SK-N-SH (cell line): ENCODE data around the gene IQCE.

ENCODE experiments used
- EP300 ChIP-seq, 2 experiments: IDR thresholded peaks; 2 replicates each; pipeline versions ENCODE4 v1.4.0 to v1.6.1; 2012; ENCODE audit warnings: borderline replicate concordance in 1 of 2, low read depth in 1 of 2, low read length in 1 of 2
- EZH2phosphoT487 ChIP-seq: fragments of 200-600 bp; sonication (generic); IDR thresholded peaks from 2 replicates; pipeline ENCODE4 v1.6.1; 2017; ENCODE audit warnings: low read depth, mixed run types, mild to moderate bottlenecking, antibody characterized with exemption, moderate library complexity, borderline replicate concordance
- GATA2 ChIP-seq: sonication (generic); formaldehyde crosslinking; IDR thresholded peaks from 2 replicates; pipeline ENCODE4 v1.5.0; 2020; ENCODE audit warnings: mild to moderate bottlenecking, missing genetic modification reagents
- NRF1 ChIP-seq: IDR thresholded peaks from 2 replicates; pipeline ENCODE4 v1.6.1; 2012; ENCODE audit warnings: low read depth, mild to moderate bottlenecking, low read length
- RAD21 ChIP-seq: IDR thresholded peaks from 2 replicates; pipeline ENCODE4 v1.6.1; 2012; ENCODE audit warnings: mild to moderate bottlenecking, low read length
- RFX5 ChIP-seq: IDR thresholded peaks from 2 replicates; pipeline ENCODE4 v1.6.1; 2012; ENCODE audit warnings: mild to moderate bottlenecking, improper control_type of control experiment, low read length
- SMC3 ChIP-seq: IDR thresholded peaks from 2 replicates; pipeline ENCODE4 v1.6.1; 2012; ENCODE audit warnings: low read depth, low read length, improper control_type of control experiment
- TAF1 ChIP-seq: IDR thresholded peaks from 2 replicates; pipeline ENCODE4 v1.6.1; 2012; ENCODE audit warnings: low read depth, mild to moderate bottlenecking, low read length, moderate library complexity, borderline replicate concordance
- TF ChIP-seq, protein P1 (sequence below): fragments of 200-600 bp; sonication (generic); IDR thresholded peaks from 2 replicates; pipeline ENCODE4 v1.6.1; 2017; ENCODE audit warnings: antibody characterized with exemption, mild to moderate bottlenecking, moderate library complexity

DNA sequence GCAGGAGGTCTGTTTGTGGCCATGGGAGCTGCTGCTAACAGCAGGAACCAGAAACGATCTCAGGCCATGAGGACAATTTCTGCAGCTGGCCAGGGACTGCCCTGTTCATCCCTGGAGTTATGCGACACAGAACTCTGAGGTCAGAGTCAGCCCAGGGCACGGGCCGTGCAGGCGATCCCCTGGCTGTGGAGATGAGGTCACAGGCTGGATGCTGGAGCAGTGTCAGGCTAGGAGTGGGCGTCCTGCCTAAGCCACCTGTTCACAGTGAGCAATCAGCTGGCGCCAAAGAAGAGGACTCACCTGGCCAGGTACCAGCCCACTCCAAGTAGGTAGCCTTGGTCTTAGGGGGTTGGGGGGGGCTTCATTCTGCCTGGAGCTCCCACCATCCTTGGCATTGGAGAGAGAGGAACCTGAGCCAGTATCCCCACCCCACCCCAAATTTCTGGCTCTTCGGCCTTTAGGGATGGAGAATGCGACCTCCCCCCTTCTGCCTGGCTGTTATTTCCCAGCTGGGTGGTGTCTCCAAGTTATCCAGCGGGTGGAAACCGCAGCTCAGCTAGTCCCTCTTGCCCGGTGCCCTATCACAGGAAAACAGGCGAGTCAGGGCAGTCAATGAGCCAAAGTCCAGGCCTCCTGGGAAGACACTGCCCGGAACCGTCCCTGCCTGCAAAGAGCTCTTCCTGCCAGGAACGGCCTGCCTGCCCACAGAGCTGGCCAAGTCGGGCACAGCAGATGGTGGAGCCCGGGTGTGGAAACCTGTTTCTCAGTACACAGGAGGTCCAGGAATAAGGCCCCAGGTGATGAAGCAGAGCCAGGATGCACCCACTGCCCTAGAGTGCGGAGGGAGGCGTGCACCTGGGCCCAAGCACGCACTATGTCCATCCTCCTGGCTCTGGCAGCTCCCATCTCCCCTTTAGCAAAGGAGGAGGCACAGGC is 71.2 kb downstream of the IQCE start:
- TF ChIP-seq, protein P1, sequence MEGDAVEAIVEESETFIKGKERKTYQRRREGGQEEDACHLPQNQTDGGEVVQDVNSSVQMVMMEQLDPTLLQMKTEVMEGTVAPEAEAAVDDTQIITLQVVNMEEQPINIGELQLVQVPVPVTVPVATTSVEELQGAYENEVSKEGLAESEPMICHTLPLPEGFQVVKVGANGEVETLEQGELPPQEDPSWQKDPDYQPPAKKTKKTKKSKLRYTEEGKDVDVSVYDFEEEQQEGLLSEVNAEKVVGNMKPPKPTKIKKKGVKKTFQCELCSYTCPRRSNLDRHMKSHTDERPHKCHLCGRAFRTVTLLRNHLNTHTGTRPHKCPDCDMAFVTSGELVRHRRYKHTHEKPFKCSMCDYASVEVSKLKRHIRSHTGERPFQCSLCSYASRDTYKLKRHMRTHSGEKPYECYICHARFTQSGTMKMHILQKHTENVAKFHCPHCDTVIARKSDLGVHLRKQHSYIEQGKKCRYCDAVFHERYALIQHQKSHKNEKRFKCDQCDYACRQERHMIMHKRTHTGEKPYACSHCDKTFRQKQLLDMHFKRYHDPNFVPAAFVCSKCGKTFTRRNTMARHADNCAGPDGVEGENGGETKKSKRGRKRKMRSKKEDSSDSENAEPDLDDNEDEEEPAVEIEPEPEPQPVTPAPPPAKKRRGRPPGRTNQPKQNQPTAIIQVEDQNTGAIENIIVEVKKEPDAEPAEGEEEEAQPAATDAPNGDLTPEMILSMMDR = no peak
- no peak for TF ChIP-seq SMC3
- TF ChIP-seq EP300 (IDR thresholded peaks at IDR 0.05; ENCODE audit: borderline replicate concordance in 1 of 2, low read depth in 1 of 2, low read length in 1 of 2) = no peak
- no peak for TF ChIP-seq NRF1
- no peak for TF ChIP-seq GATA2 (CRISPR knock-in tag)
- TF ChIP-seq RAD21 = no peak
- no peak for TF ChIP-seq EZH2phosphoT487
- no peak for TF ChIP-seq RFX5
- TF ChIP-seq TAF1 = no peak
